Measurements from ENCODE around the gene KRTAP27-1. TPM values are rescaled to one million over a fixed set of nuclear protein-coding genes. Genes with fewer than 3 reads are reported as not detected.

Gene KRTAP27-1
- total and polyA plus RNA-seq, 2 experiments from 2014 or later, result not detected

- H2AFZ ChIP-seq, result no peak overlapping the region
- no peaks in the 10 kb centered on the region for H3K36me3 Mint-ChIP-seq (ENCODE audit: low read depth)
- TF ChIP-seq EZH2phosphoT487 (IDR thresholded peaks at IDR 0.05; ENCODE audit: unreplicated experiment), result no peak
Observed at GRCh38 chr21:30329203-30329875, 8.2 kb downstream of the KRTAP27-1 start.

GRCh38 chr21:30326390-30326789 lies 11.1 kb downstream of the KRTAP27-1 start:
- no peaks in the 10 kb centered on the region for H3K27me3 Mint-ChIP-seq (ENCODE audit: insufficient read depth, low read depth, poor library complexity)
- Histone ChIP-seq H3K9me2 (ENCODE audit: insufficient read depth) (no peaks in the 10 kb centered on the region; the same call in 1 of the 2 replicates), H3K4me2 (no peak overlapping the region), H3F3A (replicated peaks; ENCODE audit: low read depth) (no peaks in the 10 kb centered on the region), H4K20me1 (replicated peaks; ENCODE audit: insufficient read depth) (no peaks in the 10 kb centered on the region), H2AFZ (no peak overlapping the region), H3K27me3 (ENCODE audit: insufficient read depth) (no peaks in the 10 kb centered on the region), H3K36me3 (ENCODE audit: insufficient read depth) (no peaks in the 10 kb centered on the region), H3K79me2 (replicated peaks; ENCODE audit: insufficient read depth) (no peaks in the 10 kb centered on the region), H3K4me3 (no peak overlapping the region), H3K27ac (ENCODE audit: low read depth) (no peak overlapping the region), H3K4me1 (ENCODE audit: insufficient read depth) (no peaks in the 10 kb centered on the region)
- H3K4me1 Mint-ChIP-seq, result peaks cover 6% of the 10 kb centered on the region; the same call in 2 of the 3 replicates
- peaks cover 13% of the 10 kb centered on the region; the same call in 1 of the 3 replicates for H3K9me3 Mint-ChIP-seq
- H3K36me3 Mint-ChIP-seq (ENCODE audit: low read depth), result no peaks in the 10 kb centered on the region
- no peak for DNase-seq (ENCODE audit: low spot score)
- no peak overlapping the region for H3K4me3 Mint-ChIP-seq
- no peak overlapping the region for H3K27ac Mint-ChIP-seq
- ATAC-seq, result no peak
- TF ChIP-seq NANOG (IDR thresholded peaks at IDR 0.05; ENCODE audit: borderline replicate concordance), result no peak
- no peak for TF ChIP-seq CREB1 (CRISPR knock-in tag; IDR thresholded peaks at IDR 0.05; ENCODE audit: low read depth)
- TF ChIP-seq EZH2phosphoT487 (IDR thresholded peaks at IDR 0.05; ENCODE audit: unreplicated experiment), result no peak
- TF ChIP-seq REST (IDR thresholded peaks at IDR 0.05; ENCODE audit: unreplicated experiment), result no peak
- no peak for TF ChIP-seq ETS1 (IDR thresholded peaks at IDR 0.05)
- no peak for TF ChIP-seq POLR2AphosphoS5 (IDR thresholded peaks at IDR 0.05; ENCODE audit: low read depth)
- TF ChIP-seq JUNB (IDR thresholded peaks at IDR 0.05; ENCODE audit: unreplicated experiment), result no peak
- no peak for TF ChIP-seq ZNF114 (CRISPR knock-in tag; IDR thresholded peaks at IDR 0.05)
- TF ChIP-seq STAT1 (IDR thresholded peaks at IDR 0.05; ENCODE audit: unreplicated experiment), result no peak
- TF ChIP-seq ZNF331 (CRISPR knock-in tag; IDR thresholded peaks at IDR 0.05; ENCODE audit: low read depth), result no peak
- no peak for TF ChIP-seq EZH2 (IDR thresholded peaks at IDR 0.05; ENCODE audit: low read depth, unreplicated experiment)

More at GRCh38 chr21:30329203-30329875, 8.2 kb downstream of the KRTAP27-1 start:
- no peaks in the 10 kb centered on the region for H4K20me1 ChIP-seq (replicated peaks; ENCODE audit: insufficient read depth)
- H3K4me3 ChIP-seq, result no peak overlapping the region
- H3F3A ChIP-seq (replicated peaks; ENCODE audit: low read depth), result no peaks in the 10 kb centered on the region
- no peaks in the 10 kb centered on the region for H3K36me3 ChIP-seq (ENCODE audit: insufficient read depth)
- H3K4me1 ChIP-seq (ENCODE audit: insufficient read depth), result no peaks in the 10 kb centered on the region
- no peaks in the 10 kb centered on the region for H3K79me2 ChIP-seq (replicated peaks; ENCODE audit: insufficient read depth)
- Mint-ChIP-seq H3K4me3 (no peak overlapping the region), H3K27me3 (ENCODE audit: insufficient read depth, low read depth, poor library complexity) (no peaks in the 10 kb centered on the region), H3K9me3 (peaks cover 13% of the 10 kb centered on the region; the same call in 1 of the 3 replicates), H3K27ac (no peak overlapping the region), H3K4me1 (peaks cover 6% of the 10 kb centered on the region; the same call in 2 of the 3 replicates)
- H3K27ac ChIP-seq (ENCODE audit: low read depth), result no peak overlapping the region
- ATAC-seq (no peak), DNase-seq (ENCODE audit: low spot score) (no peak)
- H3K27me3 ChIP-seq (ENCODE audit: insufficient read depth), result no peaks in the 10 kb centered on the region
- no peak overlapping the region for H3K4me2 ChIP-seq
- H3K9me2 ChIP-seq (ENCODE audit: insufficient read depth), result no peaks in the 10 kb centered on the region; the same call in 1 of the 2 replicates

Measured in GM23338 (cell line).